NCI-H2029 (cell line): ENCODE measurements around the gene C1orf52.

Experiments
- DNase-seq: peaks from one replicate; lab custom pipeline; 2025; lab: John Stamatoyannopoulos, UW

The C1orf52 gene

GRCh38 chr1:85229574-85230097 lies 29.8 kb downstream of the C1orf52 start:
- DNase-seq, result no peak

GRCh38 chr1:85228972-85229371 lies 30.5 kb downstream of the C1orf52 start:
- DNase-seq, result no peak

- DNase-seq, result peak; percentile 52
Measured at GRCh38 chr1:85225624-85226380, 33.7 kb downstream of the C1orf52 start.

- peak; percentile 93 for DNase-seq
Measured at GRCh38 chr1:85224734-85225623, 34.5 kb downstream of the C1orf52 start.

GRCh38 chr1:85224295-85224694 lies 35.2 kb downstream of the C1orf52 start:
- DNase-seq, result no peak

GRCh38 chr1:85223334-85223733 lies 36.1 kb downstream of the C1orf52 start:
- DNase-seq, result no peak

GRCh38 chr1:85220756-85221201 lies 38.7 kb downstream of the C1orf52 start:
- DNase-seq, result no peak

- no peak for DNase-seq
Measured at GRCh38 chr1:85219853-85220610, 39.4 kb downstream of the C1orf52 start.

- no peak for DNase-seq
Measured at GRCh38 chr1:85216697-85217096, 42.8 kb downstream of the C1orf52 start.

GRCh38 chr1:85214654-85215053 lies 44.8 kb downstream of the C1orf52 start:
- no peak for DNase-seq

GRCh38 chr1:85208488-85208887 lies 51.0 kb downstream of the C1orf52 start:
- no peak for DNase-seq

- DNase-seq, result no peak
Measured at GRCh38 chr1:85203573-85204171, 55.8 kb downstream of the C1orf52 start.

- no peak for DNase-seq
Measured at GRCh38 chr1:85202864-85203255, 56.6 kb downstream of the C1orf52 start.

- DNase-seq, result no peak
Measured at GRCh38 chr1:85202092-85202863, 57.2 kb downstream of the C1orf52 start.

- peak; percentile 63 for DNase-seq
Measured at GRCh38 chr1:85201340-85202091, 57.9 kb downstream of the C1orf52 start.

GRCh38 chr1:85200463-85201339 lies 58.8 kb downstream of the C1orf52 start, which contains the start of gene SYDE2:
Gene SYDE2 (minus strand): TSS chr1:85201016. CDS start chr1:85200996, 20 bp downstream.
- DNase-seq, result peak; percentile 74
